Stimulated activated CD4-positive, alpha-beta T cell treated with anti-CD3 and anti-CD28 coated beads, Interleukin-12 subunit alpha, Interleukin-12 subunit beta, amount 100 ng/mL, for 4 hours (primary cell): Measurements from ENCODE around the gene LARP4B.

Experiments
- DNase-seq: peaks from one replicate; pipeline ENCODE4 v3.0.0-alpha.2; 2020

The LARP4B gene

GRCh38 chr10:921471-922414 lies 9.8 kb downstream of the LARP4B start:
- no peak for DNase-seq

GRCh38 chr10:920450-920849 lies 11.1 kb downstream of the LARP4B start:
- no peak for DNase-seq

GRCh38 chr10:919481-919880 lies 12.0 kb downstream of the LARP4B start:
- DNase-seq = no peak

GRCh38 chr10:917999-918398 lies 13.5 kb downstream of the LARP4B start:
- no peak for DNase-seq

GRCh38 chr10:917416-917720 lies 14.1 kb downstream of the LARP4B start:
- no peak for DNase-seq

GRCh38 chr10:916716-917415 lies 14.6 kb downstream of the LARP4B start:
- DNase-seq = no peak

- no peak for DNase-seq
Measured at GRCh38 chr10:909831-910230, 21.7 kb downstream of the LARP4B start.

- no peak for DNase-seq
Measured at GRCh38 chr10:905972-906371, 25.5 kb downstream of the LARP4B start.

GRCh38 chr10:905503-905902 lies 26.0 kb downstream of the LARP4B start:
- no peak for DNase-seq

- no peak for DNase-seq
Measured at GRCh38 chr10:904403-904802, 27.1 kb downstream of the LARP4B start.

GRCh38 chr10:898141-898540 lies 33.4 kb downstream of the LARP4B start:
- no peak for DNase-seq

- no peak for DNase-seq
Measured at GRCh38 chr10:896982-897381, 34.5 kb downstream of the LARP4B start.

- DNase-seq = no peak
Measured at GRCh38 chr10:895324-895723, 36.2 kb downstream of the LARP4B start.

- DNase-seq = no peak
Measured at GRCh38 chr10:878895-879294, 52.6 kb downstream of the LARP4B start.

GRCh38 chr10:878333-878759 lies 53.2 kb downstream of the LARP4B start:
- no peak for DNase-seq

- DNase-seq = no peak
Measured at GRCh38 chr10:876438-876837, 55.1 kb downstream of the LARP4B start.

GRCh38 chr10:873020-873419 lies 58.5 kb downstream of the LARP4B start:
- DNase-seq = no peak

- no peak for DNase-seq
Measured at GRCh38 chr10:871951-872403, 59.5 kb downstream of the LARP4B start.

GRCh38 chr10:870564-871166 lies 60.8 kb downstream of the LARP4B start:
- no peak for DNase-seq

GRCh38 chr10:869171-869570 lies 62.3 kb downstream of the LARP4B start:
- DNase-seq = no peak

GRCh38 chr10:867807-868206 lies 63.7 kb downstream of the LARP4B start:
- no peak for DNase-seq

GRCh38 chr10:866577-866941 lies 64.9 kb downstream of the LARP4B start:
- no peak for DNase-seq

GRCh38 chr10:865924-866576 lies 65.5 kb downstream of the LARP4B start:
- no peak for DNase-seq
